ENCODE results near the gene PGR. TPM values are rescaled to one million over a fixed set of nuclear protein-coding genes. Genes with fewer than 3 reads are reported as not detected.
A peak's percentile ranks its signal among the peaks of the same experiment; 100 is the strongest.

The PGR gene
- total RNA-seq, 1 donor from 2014 or later, result under 0.01 TPM

- DNase-seq (ENCODE audit: low read depth), result peak; percentile 1
- peak overlapping the region; percentile 45 for H3K4me3 ChIP-seq (ENCODE audit: low read depth, low read length)
- no peaks in the 10 kb centered on the region for H3K36me3 ChIP-seq (ENCODE audit: control insufficient read depth, insufficient read depth, low read length)
- H3K27me3 ChIP-seq (ENCODE audit: control insufficient read depth, insufficient read depth, low read length), result peaks cover 33% of the 10 kb centered on the region
- TF ChIP-seq CTCF (IDR thresholded peaks at IDR 0.05; ENCODE audit: insufficient read depth, low read length, poor library complexity, severe bottlenecking), result no peak
These were observed 2.9 kb downstream of the PGR start for GRCh38 chr11:101126551-101127196.

DNA sequence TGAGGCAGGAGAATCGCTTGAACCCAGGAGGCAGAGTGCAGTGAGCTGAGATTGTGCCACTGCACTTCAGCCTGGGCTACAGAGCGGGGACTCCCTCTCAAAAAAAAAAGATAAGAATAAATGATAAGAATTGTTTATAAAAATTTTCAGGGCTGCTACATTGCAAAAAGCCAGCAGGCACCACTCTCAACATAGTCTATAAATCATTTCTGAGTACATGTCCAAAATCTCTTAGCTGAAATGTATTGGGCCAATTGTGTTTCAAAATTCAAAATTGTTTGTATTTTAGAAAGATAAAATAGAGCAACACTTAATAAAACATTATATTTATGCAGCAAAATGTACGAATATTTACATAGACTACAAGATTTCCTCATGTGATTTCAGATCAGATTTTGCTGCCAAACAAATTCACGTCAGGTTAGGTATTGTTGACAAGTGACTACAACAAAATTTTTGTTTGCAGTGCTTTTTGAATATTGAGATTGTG lies 13.9 kb downstream of the PGR start:
- Histone ChIP-seq H3K4me3 (ENCODE audit: low read depth, low read length) (no peak overlapping the region), H3K27me3 (ENCODE audit: control insufficient read depth, insufficient read depth, low read length) (no peaks in the 10 kb centered on the region), H3K36me3 (ENCODE audit: control insufficient read depth, insufficient read depth, low read length) (no peaks in the 10 kb centered on the region)
- no peak for DNase-seq (ENCODE audit: low read depth)
- no peak for TF ChIP-seq CTCF (IDR thresholded peaks at IDR 0.05; ENCODE audit: insufficient read depth, low read length, poor library complexity, severe bottlenecking)

GRCh38 chr11:101113540-101113939 lies 16.1 kb downstream of the PGR start:
- H3K27me3 ChIP-seq (ENCODE audit: control insufficient read depth, insufficient read depth, low read length), result no peaks in the 10 kb centered on the region

DNA sequence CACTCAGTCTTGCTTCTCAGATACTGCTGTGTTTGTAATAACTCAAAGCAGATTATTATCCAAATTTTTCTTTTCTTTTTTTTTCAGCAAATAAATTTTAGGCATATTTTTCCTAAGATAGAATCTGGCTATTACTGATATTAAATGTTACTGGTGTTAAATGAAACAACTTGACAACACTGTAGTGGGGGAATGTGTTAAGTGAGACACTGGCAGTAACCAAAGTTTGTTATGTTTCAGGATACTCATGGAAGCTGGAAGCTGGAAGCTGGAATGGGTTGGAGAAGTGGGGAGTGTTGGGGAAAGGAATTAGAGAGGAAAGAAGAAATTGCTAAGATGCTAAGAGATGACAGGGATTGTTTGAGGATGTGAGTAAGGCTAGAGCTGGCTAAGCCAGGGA lies 24.9 kb downstream of the PGR start:
- no peak for DNase-seq (ENCODE audit: low read depth)
- no peaks in the 10 kb centered on the region for H3K36me3 ChIP-seq (ENCODE audit: control insufficient read depth, insufficient read depth, low read length)
- TF ChIP-seq CTCF (IDR thresholded peaks at IDR 0.05; ENCODE audit: insufficient read depth, low read length, poor library complexity, severe bottlenecking), result no peak
- no peak overlapping the region for H3K4me3 ChIP-seq (ENCODE audit: low read depth, low read length)
- H3K27me3 ChIP-seq (ENCODE audit: control insufficient read depth, insufficient read depth, low read length), result no peaks in the 10 kb centered on the region

More at GRCh38 chr11:101113540-101113939, 16.1 kb downstream of the PGR start:
- no peaks in the 10 kb centered on the region for H3K36me3 ChIP-seq (ENCODE audit: control insufficient read depth, insufficient read depth, low read length)
- DNase-seq (ENCODE audit: low read depth), result no peak
- no peak for TF ChIP-seq CTCF (IDR thresholded peaks at IDR 0.05; ENCODE audit: insufficient read depth, low read length, poor library complexity, severe bottlenecking)
- H3K4me3 ChIP-seq (ENCODE audit: low read depth, low read length), result no peak overlapping the region

DNA sequence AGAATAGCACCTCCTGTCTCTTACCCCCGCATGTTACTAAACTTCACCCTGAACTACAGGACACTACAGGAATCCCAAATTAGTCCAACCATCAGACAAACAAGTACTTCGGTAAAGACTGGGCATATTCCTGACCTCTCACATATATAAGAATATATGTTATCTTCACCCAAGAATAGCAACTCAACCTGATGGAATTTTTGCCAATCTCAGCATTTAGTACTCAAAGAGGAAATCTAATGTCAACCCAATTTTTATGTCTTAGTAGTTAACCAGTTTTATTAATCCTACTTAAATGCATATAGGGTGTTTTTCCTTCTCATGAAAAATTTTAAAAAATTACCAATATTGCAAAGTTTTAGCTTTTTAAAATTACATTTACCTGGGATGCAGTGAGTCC lies 26.2 kb downstream of the PGR start:
- no peak for TF ChIP-seq CTCF (IDR thresholded peaks at IDR 0.05; ENCODE audit: insufficient read depth, low read length, poor library complexity, severe bottlenecking)
- no peaks in the 10 kb centered on the region for H3K27me3 ChIP-seq (ENCODE audit: control insufficient read depth, insufficient read depth, low read length)
- DNase-seq (ENCODE audit: low read depth), result no peak
- no peak overlapping the region for H3K4me3 ChIP-seq (ENCODE audit: low read depth, low read length)
- no peaks in the 10 kb centered on the region for H3K36me3 ChIP-seq (ENCODE audit: control insufficient read depth, insufficient read depth, low read length)

DNA sequence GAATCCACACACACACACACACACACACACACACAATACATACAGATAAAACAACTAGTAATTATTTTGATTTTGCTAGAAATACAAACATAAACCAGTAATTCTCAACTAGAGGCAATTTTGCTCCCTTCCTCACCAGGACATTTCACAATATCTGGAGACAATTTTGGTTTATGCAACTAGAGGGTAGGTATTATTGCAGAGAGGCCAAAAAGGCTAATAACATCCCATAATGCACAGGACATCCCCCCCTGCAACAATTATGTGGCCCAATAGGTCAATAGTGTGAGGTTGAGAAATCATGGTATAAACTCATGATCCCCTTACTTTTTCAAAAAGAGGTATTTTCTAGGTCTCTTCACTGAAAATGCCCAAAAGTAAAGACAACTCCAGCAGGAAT lies 29.0 kb downstream of the PGR start:
- no peak for TF ChIP-seq CTCF (IDR thresholded peaks at IDR 0.05; ENCODE audit: insufficient read depth, low read length, poor library complexity, severe bottlenecking)
- Histone ChIP-seq H3K36me3 (ENCODE audit: control insufficient read depth, insufficient read depth, low read length) (no peaks in the 10 kb centered on the region), H3K4me3 (ENCODE audit: low read depth, low read length) (no peak overlapping the region), H3K27me3 (ENCODE audit: control insufficient read depth, insufficient read depth, low read length) (no peaks in the 10 kb centered on the region)
- no peak for DNase-seq (ENCODE audit: low read depth)

Measured in kidney epithelial cell (primary cell).